SK-N-SH treated with all-trans-retinoic acid at 6 μM for 48 hours (cell line): Measurements from ENCODE around the gene CHD1L.
"Not testable (repeated sequence)": the region's sequence is repeated elsewhere in the genome, so short reads cannot be mapped to it uniquely, and the experiment has no call there.

Experiments used
- ATAC-seq: fragments of 200-7000 bp; cut with Tn5 transposase; 3 replicates; pipeline ENCODE4 v1.9.1; 2020; ENCODE audit warnings: mild to moderate bottlenecking, moderate library complexity
- BACH2 ChIP-seq: fragments of 250-450 bp; sonication (Bioruptor Pico); IDR thresholded peaks from 2 replicates; pipeline ENCODE4 v1.9.0; 2021; ENCODE audit warnings: mild to moderate bottlenecking, borderline replicate concordance
- CSDC2 ChIP-seq: fragments of 250-450 bp; sonication (Bioruptor Pico); IDR thresholded peaks from 2 replicates; pipeline ENCODE4 v1.5.0; 2020; ENCODE audit warnings: mild to moderate bottlenecking, moderate library complexity
- CSRNP3 ChIP-seq: fragments of 250-450 bp; sonication (Bioruptor Pico); IDR thresholded peaks from 2 replicates; pipeline ENCODE4 v1.5.1; 2021; ENCODE audit warnings: mild to moderate bottlenecking, moderate library complexity
- GLIS3 ChIP-seq: fragments of 250-450 bp; sonication (Bioruptor Pico); IDR thresholded peaks from 2 replicates; pipeline ENCODE4 v1.5.0; 2020; ENCODE audit warnings: mild to moderate bottlenecking, moderate library complexity
- ISL1 ChIP-seq: fragments of 250-450 bp; sonication (Bioruptor Pico); IDR thresholded peaks from 2 replicates; pipeline ENCODE4 v2.1.2; 2022; ENCODE audit warnings: mild to moderate bottlenecking, moderate library complexity
- PATZ1 ChIP-seq: fragments of 250-450 bp; sonication (Bioruptor Pico); IDR thresholded peaks from 2 replicates; pipeline ENCODE4 v1.8.0; 2020; ENCODE audit warnings: mild to moderate bottlenecking, moderate library complexity, borderline replicate concordance
- POU6F1 ChIP-seq: fragments of 250-450 bp; sonication (Bioruptor Pico); IDR thresholded peaks from 2 replicates; pipeline ENCODE4 v1.8.0; 2021; ENCODE audit warnings: low read depth, mild to moderate bottlenecking, moderate library complexity, borderline replicate concordance
- SNAI2 ChIP-seq: fragments of 250-450 bp; sonication (Bioruptor Pico); IDR thresholded peaks from 2 replicates; pipeline ENCODE4 v1.5.0; 2020; ENCODE audit warnings: mild to moderate bottlenecking, moderate library complexity
- TCF4 ChIP-seq: fragments of 250-450 bp; sonication (Bioruptor Pico); IDR thresholded peaks from 2 replicates; pipeline ENCODE4 v1.8.0; 2021; ENCODE audit warnings: mild to moderate bottlenecking, moderate library complexity, borderline replicate concordance
- ZC3H10 ChIP-seq: fragments of 250-450 bp; sonication (Bioruptor Pico); IDR thresholded peaks from 2 replicates; pipeline ENCODE4 v1.5.1; 2021; ENCODE audit warnings: mild to moderate bottlenecking, moderate library complexity
- ZFP3 ChIP-seq: fragments of 250-450 bp; sonication (Bioruptor Pico); IDR thresholded peaks from 2 replicates; pipeline ENCODE4 v1.5.0; 2020; ENCODE audit warnings: mild to moderate bottlenecking, moderate library complexity
- ZFP30 ChIP-seq: fragments of 450-650 bp; formaldehyde crosslinking; IDR thresholded peaks from 2 replicates; pipeline ENCODE4 v1.5.0; 2022; ENCODE audit warnings: mild to moderate bottlenecking, moderate library complexity
- ZNF70 ChIP-seq: fragments of 450-650 bp; formaldehyde crosslinking; IDR thresholded peaks from 2 replicates; pipeline ENCODE4 v1.5.0; 2020; ENCODE audit warnings: mild to moderate bottlenecking, moderate library complexity
- TF ChIP-seq, protein P1 (sequence below): fragments of 250-450 bp; sonication (Bioruptor Pico); IDR thresholded peaks from 2 replicates; pipeline ENCODE4 v1.5.0; 2020; ENCODE audit warnings: mild to moderate bottlenecking, moderate library complexity
- TF ChIP-seq, protein P2 (sequence below): fragments of 250-450 bp; sonication (Bioruptor Pico); IDR thresholded peaks from 2 replicates; pipeline ENCODE4 v1.5.1; 2020; ENCODE audit warnings: low read depth, mild to moderate bottlenecking, moderate library complexity

The CHD1L gene

DNA sequence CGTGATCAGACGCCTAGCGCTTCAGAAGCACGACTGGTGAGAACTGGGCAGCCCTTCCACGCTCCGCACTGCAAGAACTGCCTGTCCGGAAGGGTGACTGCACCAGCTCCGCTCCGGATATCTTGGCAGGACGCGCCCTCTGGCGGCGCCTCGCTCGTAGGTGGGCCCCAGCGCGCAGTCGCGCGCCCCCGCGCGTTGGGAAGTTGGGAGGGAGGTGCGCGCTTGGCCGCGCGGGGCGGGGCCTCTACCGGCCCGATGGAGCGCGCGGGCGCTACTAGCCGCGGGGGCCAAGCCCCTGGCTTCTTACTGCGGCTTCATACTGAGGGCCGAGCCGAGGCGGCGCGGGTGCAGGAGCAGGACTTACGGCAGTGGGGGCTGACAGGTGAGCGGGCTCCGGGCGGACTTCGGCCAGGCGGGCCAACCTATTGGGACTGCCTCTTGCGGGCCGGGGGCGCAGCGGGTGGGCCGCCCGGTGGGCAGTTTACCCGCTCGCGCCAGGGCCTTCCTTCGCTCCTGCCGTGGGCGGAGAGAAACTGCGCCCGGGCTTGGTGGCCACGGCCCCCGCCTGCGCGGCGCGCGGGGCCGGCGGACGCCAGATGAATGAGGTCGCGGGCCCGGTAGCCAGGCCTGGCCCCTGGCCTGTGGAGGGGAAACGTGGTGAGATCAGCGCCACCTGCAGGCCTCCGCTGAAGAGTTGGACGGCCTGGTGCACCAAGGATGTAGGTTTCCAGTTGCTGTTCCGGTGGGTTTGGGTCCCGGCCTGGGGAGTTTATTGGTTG lies at the start of gene CHD1L:
Gene CHD1L (plus strand): TSS at position 236 of the 779 bp plus-strand sequence. CDS start 20 bp downstream, at position 256.
- TF ChIP-seq ZNF70 (peak; percentile 75), GLIS3 (no peak), POU6F1 (CRISPR knock-in tag) (no peak)
- TF ChIP-seq, protein P1, sequence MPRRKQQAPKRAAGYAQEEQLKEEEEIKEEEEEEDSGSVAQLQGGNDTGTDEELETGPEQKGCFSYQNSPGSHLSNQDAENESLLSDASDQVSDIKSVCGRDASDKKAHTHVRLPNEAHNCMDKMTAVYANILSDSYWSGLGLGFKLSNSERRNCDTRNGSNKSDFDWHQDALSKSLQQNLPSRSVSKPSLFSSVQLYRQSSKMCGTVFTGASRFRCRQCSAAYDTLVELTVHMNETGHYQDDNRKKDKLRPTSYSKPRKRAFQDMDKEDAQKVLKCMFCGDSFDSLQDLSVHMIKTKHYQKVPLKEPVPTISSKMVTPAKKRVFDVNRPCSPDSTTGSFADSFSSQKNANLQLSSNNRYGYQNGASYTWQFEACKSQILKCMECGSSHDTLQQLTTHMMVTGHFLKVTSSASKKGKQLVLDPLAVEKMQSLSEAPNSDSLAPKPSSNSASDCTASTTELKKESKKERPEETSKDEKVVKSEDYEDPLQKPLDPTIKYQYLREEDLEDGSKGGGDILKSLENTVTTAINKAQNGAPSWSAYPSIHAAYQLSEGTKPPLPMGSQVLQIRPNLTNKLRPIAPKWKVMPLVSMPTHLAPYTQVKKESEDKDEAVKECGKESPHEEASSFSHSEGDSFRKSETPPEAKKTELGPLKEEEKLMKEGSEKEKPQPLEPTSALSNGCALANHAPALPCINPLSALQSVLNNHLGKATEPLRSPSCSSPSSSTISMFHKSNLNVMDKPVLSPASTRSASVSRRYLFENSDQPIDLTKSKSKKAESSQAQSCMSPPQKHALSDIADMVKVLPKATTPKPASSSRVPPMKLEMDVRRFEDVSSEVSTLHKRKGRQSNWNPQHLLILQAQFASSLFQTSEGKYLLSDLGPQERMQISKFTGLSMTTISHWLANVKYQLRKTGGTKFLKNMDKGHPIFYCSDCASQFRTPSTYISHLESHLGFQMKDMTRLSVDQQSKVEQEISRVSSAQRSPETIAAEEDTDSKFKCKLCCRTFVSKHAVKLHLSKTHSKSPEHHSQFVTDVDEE (CRISPR knock-in tag): no peak
- ATAC-seq: peak; percentile 94

DNA sequence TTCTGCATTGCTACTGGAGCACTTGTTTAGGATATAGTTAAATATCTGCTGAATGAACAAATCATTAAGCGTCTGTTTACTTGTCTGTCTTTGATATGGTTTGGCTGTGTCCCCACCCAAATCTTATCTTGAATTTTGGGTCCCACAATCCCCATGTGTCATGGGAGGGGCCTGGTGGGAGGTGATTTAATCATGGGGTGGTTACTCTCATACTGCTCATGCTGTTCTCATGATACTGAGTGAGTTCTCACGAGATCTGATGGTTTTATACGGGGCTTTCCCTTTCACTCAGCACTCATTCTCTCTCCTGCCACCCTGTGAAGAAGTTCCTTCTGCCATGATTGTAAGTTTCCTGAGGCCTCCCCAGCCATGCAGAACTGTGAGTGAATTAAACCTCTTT lies 45.2 kb upstream of the CHD1L start:
- ATAC-seq: not testable (repeated sequence)

DNA sequence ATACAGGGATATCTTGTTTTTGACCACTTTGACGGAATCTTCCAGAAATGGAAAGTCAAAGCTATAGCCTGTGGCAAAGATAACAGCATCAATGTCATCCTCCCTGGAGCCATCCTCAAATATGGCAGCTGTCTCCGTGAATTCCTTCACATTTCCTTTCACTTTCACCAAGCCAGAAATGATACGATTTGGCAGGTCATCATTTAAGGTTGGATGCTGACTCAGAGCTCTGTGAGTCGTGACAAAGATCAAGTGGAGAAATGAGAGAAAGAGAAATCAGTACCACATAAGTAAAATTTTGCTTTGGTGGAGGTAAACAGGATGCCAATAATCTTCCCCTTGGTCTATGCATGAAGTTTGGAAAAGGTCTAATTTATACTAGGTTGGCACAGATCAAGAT lies 41.2 kb upstream of the CHD1L start:
- TF ChIP-seq PATZ1 (CRISPR knock-in tag) (no peak), ZNF70 (no peak), BACH2 (CRISPR knock-in tag) (no peak), ZFP30 (CRISPR knock-in tag) (no peak), CSDC2 (CRISPR knock-in tag) (no peak), SNAI2 (no peak)
- ATAC-seq: no peak

- no peak for TF ChIP-seq CSDC2 (CRISPR knock-in tag)
- TF ChIP-seq ZC3H10 (CRISPR knock-in tag): no peak
- TF ChIP-seq TCF4: no peak
- TF ChIP-seq POU6F1 (CRISPR knock-in tag): no peak
- no peak for TF ChIP-seq ZNF70
- TF ChIP-seq ISL1: no peak
- ATAC-seq: no peak
Observed at GRCh38 chr1:147201786-147202185, 40.7 kb upstream of the CHD1L start.

GRCh38 chr1:147202576-147202975 lies 39.9 kb upstream of the CHD1L start:
- ATAC-seq: no peak
- TF ChIP-seq ZFP3 (CRISPR knock-in tag) (no peak), ZC3H10 (CRISPR knock-in tag) (no peak), CSRNP3 (no peak), SNAI2 (no peak), PATZ1 (CRISPR knock-in tag) (no peak), GLIS3 (no peak), POU6F1 (CRISPR knock-in tag) (no peak)
- TF ChIP-seq, protein P2, sequence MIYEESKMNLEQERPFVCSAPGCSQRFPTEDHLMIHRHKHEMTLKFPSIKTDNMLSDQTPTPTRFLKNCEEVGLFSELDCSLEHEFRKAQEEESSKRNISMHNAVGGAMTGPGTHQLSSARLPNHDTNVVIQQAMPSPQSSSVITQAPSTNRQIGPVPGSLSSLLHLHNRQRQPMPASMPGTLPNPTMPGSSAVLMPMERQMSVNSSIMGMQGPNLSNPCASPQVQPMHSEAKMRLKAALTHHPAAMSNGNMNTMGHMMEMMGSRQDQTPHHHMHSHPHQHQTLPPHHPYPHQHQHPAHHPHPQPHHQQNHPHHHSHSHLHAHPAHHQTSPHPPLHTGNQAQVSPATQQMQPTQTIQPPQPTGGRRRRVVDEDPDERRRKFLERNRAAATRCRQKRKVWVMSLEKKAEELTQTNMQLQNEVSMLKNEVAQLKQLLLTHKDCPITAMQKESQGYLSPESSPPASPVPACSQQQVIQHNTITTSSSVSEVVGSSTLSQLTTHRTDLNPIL (CRISPR knock-in tag): no peak
